HG02840 (cell line): ENCODE measurements around the gene VRK3.
"Not testable (repeated sequence)": the region's sequence is repeated elsewhere in the genome, so short reads cannot be mapped to it uniquely, and the experiment has no call there.

Source experiments
- ATAC-seq: cut with Tn5 transposase; IDR thresholded peaks from one replicate; pipeline ENCODE4 v1.9.1; 2021; ENCODE audit warnings: mild to moderate bottlenecking, moderate library complexity, moderate number of reproducible peaks; ENCODE audit not compliant: unreplicated experiment, low FRiP score

The VRK3 gene

GRCh38 chr19:49988433-49988832 is 36.7 kb downstream of the VRK3 start:
- ATAC-seq: no peak

DNA sequence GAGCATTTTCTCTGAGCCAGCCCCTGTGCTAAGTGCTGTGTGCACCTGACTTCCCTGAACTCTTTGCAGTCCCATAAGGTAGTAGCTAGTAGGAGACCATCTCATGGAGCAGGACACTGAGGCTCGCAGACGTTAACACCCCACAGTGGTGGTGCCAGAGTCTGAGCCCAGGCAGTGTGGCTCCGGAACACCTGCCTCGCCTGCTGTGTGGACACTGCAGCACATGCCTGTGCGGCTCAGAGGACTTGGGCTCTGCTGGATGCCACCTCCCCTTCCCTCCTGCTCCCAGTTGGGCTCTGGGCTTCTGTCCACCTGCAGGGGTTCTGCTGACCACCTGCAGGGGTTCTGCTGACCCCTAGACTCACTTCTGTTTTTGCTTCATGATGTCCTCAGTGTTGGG is 37.2 kb downstream of the VRK3 start:
- no peak for ATAC-seq

DNA sequence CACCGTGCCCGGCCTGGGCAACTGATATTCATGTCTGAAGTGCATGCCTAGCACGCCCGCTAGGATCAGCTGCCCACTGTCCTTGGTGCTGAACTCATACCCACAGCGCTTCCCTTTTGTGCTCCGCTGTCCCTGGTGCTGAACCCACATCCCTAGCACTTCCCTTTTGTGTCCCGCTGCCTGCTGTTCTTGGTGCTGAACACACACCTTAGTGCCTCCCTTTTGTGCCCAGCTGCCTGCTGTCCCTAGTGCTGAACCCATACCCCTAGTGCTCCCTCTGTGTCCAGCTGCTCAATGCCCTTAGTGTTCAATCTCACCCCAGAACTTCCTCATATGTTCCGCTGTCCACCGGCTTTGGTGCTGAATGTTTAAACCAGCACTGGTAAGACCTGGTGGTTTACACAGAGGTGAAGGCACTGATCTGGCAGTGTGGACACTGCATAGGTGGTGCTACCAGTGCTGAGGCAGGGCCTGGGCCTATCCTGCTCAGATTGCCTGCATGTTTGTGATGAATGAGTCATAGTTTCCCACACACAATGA is 37.9 kb downstream of the VRK3 start:
- ATAC-seq: no peak

GRCh38 chr19:49986354-49986753 is 38.8 kb downstream of the VRK3 start:
- no peak for ATAC-seq

GRCh38 chr19:49985871-49986270 is 39.3 kb downstream of the VRK3 start:
- ATAC-seq: no peak

DNA sequence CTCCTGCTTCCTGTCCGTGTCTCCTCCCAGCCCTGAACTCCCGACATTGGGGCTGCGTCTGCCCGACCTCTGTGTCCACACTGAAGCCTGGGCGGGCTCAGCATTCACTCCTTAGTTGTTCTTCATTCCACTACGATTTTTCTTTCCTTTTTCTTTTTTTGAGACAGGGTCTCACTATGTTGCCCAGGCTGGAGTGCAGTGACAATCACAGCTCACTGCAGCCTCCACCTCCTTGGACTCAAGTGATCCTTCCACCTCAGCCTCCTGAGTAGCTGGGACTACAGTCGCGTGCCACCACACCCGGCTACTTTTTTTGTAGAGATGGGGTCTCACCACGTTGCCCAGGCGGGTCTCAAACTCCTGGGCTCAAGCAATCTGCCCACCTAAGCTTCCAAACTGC is 40.7 kb downstream of the VRK3 start:
- no peak for ATAC-seq

GRCh38 chr19:49983645-49984229 is 41.4 kb downstream of the VRK3 start:
- no peak for ATAC-seq

- ATAC-seq: no peak
Measured at GRCh38 chr19:49981603-49982593, 43.3 kb downstream of the VRK3 start.

DNA sequence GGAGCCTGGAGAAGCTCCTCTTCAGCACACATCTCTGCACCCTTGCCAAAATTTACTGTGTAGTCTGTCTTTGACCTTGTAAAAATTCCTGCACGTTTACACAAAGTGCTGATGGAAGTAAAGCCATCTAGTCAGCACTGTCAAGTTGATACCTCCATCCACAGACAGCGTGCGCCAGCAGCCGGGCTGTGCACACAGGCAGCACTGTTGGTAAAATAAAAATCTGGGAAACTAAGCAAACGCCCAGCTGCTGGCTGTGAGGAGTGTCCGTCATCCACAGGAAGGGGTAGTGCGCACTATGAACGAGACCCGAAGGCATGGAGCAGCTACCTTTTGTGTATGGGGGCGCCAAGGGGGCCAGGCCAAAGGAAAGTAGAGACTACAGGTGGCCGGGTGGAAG is 46.8 kb downstream of the VRK3 start:
- no peak for ATAC-seq

GRCh38 chr19:49977881-49978280 is 47.3 kb downstream of the VRK3 start:
- ATAC-seq: no peak

GRCh38 chr19:49977076-49977475 is 48.1 kb downstream of the VRK3 start:
- ATAC-seq: no peak

- no peak for ATAC-seq
Measured at GRCh38 chr19:49976496-49976895, 48.7 kb downstream of the VRK3 start.

DNA sequence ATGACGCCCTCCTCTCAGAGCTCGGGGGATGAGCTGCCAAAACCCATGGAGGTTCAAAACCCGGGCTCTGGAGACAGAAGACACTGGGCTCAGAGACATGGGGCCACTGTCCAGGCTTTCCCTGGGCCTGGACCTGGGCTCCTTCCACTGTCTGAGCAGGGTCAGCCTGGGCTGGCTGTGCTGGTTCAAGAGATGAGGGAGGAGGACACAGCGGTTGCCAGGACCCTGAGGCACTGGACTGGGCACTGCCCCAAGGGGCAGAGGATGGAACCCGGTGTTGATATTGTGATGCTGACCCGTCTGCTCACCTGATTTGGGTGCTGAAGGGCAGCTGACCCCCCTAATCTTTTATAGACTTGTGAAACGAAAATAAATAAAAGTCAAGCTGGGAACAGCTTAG is 50.1 kb downstream of the VRK3 start:
- ATAC-seq: no peak

DNA sequence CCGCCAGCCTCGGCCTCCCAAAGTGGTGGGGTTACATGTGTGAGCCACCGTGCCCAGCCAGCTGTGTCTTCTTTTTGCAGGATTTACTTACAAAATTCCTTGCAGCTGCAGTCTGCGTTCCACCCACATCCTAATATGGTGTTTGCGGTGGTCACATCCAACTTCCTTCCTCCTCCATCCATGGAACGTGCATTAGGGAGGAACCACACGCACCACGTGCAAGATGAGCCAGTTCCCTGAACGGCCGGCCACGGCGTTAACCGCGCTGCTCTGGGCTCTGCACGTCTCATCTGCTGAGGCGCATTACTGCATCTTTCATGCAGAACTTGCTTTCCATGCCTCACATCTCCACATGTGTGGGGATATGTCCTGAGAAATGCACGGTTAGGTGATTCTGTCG is 51.2 kb downstream of the VRK3 start:
- ATAC-seq: no peak

- no peak for ATAC-seq
Measured at GRCh38 chr19:49972841-49973240, 52.3 kb downstream of the VRK3 start.

GRCh38 chr19:49971991-49972411 is 53.2 kb downstream of the VRK3 start:
- no peak for ATAC-seq

DNA sequence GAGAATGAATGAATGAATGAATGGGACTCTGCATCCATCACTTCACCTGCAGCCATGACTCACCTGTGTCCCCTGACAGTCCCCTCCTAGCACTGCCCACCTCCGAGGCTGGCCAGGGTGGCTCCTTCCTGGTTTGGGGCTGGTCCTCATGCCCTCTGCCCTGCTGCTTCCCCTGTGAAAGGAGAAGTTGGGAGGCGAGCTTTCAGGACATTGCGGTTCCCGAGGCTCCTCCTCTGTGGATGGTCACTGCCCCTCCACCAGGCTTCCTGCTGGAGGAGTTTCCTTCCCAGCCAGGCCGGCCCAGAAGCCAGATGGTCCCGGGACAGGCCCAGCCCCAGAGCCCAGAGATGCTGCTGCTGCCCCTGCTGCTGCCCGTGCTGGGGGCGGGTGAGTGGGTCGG is 55.8 kb downstream of the VRK3 start:
- not testable (repeated sequence) for ATAC-seq

DNA sequence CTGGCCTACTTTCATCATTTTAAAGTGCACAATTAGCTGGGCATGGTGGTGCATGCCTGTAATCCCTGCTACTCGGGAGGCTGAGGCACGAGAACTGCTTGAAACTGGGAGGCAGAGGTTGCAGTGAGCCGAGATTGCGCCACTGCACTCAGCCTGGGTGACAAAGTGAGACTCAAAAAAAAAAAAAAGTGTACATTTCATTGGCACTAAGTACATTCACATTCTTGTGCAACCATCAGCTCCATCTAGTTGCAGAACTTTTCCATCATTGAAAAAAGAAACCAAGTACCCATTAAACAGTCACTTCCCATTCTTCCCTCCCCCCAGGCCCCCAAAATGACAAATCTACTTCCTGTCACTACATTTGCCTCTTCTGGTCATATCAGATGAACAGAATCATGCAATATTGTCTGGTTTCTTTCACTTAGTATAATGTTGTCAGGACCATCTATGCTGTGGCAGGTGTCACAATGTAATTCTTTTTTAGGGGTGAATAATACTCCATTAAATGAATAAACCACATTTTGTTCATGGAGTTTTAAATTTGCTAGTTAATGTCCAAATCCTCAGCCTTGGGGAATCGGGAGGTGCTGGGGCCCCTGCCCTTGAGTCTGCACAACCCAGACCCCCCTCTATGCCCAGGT is 56.8 kb downstream of the VRK3 start:
- ATAC-seq: no peak

- not testable (repeated sequence) for ATAC-seq
Measured at GRCh38 chr19:49960980-49961379, 64.2 kb downstream of the VRK3 start, which contains the start of gene SIGLEC11. Gene SIGLEC11, minus strand, starts transcription at chr19:49961172. Its CDS starts 91 bp downstream, at chr19:49961081.

GRCh38 chr19:49959892-49960291 is 65.3 kb downstream of the VRK3 start:
- not testable (repeated sequence) for ATAC-seq

- ATAC-seq: not testable (repeated sequence)
Measured at GRCh38 chr19:49958596-49958995, 66.6 kb downstream of the VRK3 start.
